Endothelial cell of umbilical vein (primary cell): ENCODE results near the gene GHRHR.

Experiments
- CTCF ChIP-seq, 2 donors: IDR thresholded peaks; 1 replicate in 1 of 2; 2 replicates in 1 of 2; pipeline ENCODE4 v1.5.1; 2011; ENCODE audit warnings: low read length in 2 of 2, mild to moderate bottlenecking in 2 of 2, moderate library complexity in 2 of 2, control low read depth in 1 of 2, inconsistent platforms in 1 of 2, low read depth in 1 of 2; ENCODE audit not compliant: insufficient read depth in 1 of 2; ENCODE audit errors: extremely low read depth in 1 of 2
- EZH2 ChIP-seq: IDR thresholded peaks from 2 replicates; pipeline ENCODE4 v1.6.1; 2012; ENCODE audit warnings: borderline replicate concordance, low read depth, mild to moderate bottlenecking, moderate library complexity, low read length, inconsistent platforms; ENCODE audit not compliant: severe bottlenecking
- FOS ChIP-seq: IDR thresholded peaks from 2 replicates; pipeline ENCODE4 v1.6.1; 2011; ENCODE audit warnings: mild to moderate bottlenecking, low read length, moderate library complexity, borderline replicate concordance; ENCODE audit not compliant: insufficient read depth
- JUN ChIP-seq: IDR thresholded peaks from 2 replicates; pipeline ENCODE4 v1.6.1; 2011; ENCODE audit warnings: borderline replicate concordance, low read depth; ENCODE audit not compliant: insufficient read length, insufficient read depth
- MYC ChIP-seq: IDR thresholded peaks from one replicate; pipeline ENCODE4 v1.6.1; 2011; ENCODE audit warnings: mild to moderate bottlenecking, low read depth, low read length
- POLR2A ChIP-seq: IDR thresholded peaks from 2 replicates; pipeline ENCODE4 v1.6.1; 2012; ENCODE audit warnings: low read depth, mild to moderate bottlenecking, control low read depth, low read length
- POLR2AphosphoS5 ChIP-seq: IDR thresholded peaks from 2 replicates; pipeline ENCODE4 v1.6.1; 2012; ENCODE audit warnings: low read depth, mild to moderate bottlenecking, control low read depth, low read length, moderate library complexity; ENCODE audit not compliant: insufficient read depth
- TF ChIP-seq, protein P1 (sequence below): IDR thresholded peaks from 2 replicates; pipeline ENCODE4 v1.6.1; 2011; ENCODE audit not compliant: insufficient read depth, insufficient read length

DNA sequence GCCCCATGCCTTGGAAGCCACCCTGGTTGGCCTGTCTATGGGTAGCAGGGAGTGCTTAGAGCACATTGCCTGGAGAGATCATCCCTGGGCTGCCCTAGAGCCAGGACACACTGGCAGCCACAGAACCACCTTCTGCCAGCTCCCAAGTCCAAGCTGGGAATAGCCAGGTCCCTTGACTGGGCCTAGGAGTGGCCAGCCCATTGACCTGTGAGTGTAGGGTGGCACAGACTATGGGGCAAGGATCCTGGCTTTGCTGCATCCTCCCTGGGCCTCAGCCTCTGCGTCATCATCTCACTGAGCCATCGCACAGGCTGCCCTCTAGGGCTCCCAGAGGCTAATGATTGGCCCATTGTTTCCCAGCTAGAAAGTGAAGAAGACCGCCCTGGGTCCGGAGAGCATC is 45.1 kb upstream of the GHRHR start:
- TF ChIP-seq EZH2 (no peak), POLR2AphosphoS5 (no peak), CTCF (IDR thresholded peaks at IDR 0.05; ENCODE audit: extremely low read depth in 1 of 2, insufficient read depth in 1 of 2, low read depth in 1 of 2, low read length in 2 of 2) (no peak), POLR2A (no peak), JUN (no peak), MYC (no peak), FOS (no peak)
- TF ChIP-seq, protein P1, sequence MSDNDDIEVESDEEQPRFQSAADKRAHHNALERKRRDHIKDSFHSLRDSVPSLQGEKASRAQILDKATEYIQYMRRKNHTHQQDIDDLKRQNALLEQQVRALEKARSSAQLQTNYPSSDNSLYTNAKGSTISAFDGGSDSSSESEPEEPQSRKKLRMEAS: no peak
